A549 treated with DMSO at 1 μM for 4 hours (cell line): ENCODE measurements around the gene CDKN2B. TPM values are rescaled to one million over a fixed set of nuclear protein-coding genes. Genes with fewer than 3 reads are reported as not detected.

Experiments used
- total RNA-seq: library from RNA; stranded (reverse); fragments of 200-300 nt; extraction: Qiagen RNA extraction; gene quantifications from 5 replicates; pipeline ENCODE4 v1.2.3, GENCODE V29; 2022; ENCODE audit warnings: low read depth

The CDKN2B gene
- total RNA-seq = not detected in 5 replicates

GRCh38 chr9:22008717-22009505 is at the start of gene CDKN2B:
Gene CDKN2B (minus strand): TSS chr9:22009305. CDS start chr9:22008953, 352 bp downstream.

GRCh38 chr9:21994556-21995005 is 14.5 kb downstream of the CDKN2B start, which contains the start of gene CDKN2B-AS1:
Gene CDKN2B-AS1 (plus strand): TSS chr9:21994791.

GRCh38 chr9:21993893-21994555 is 15.1 kb downstream of the CDKN2B start, which contains the start of gene CDKN2A:
Gene CDKN2A (minus strand): TSS chr9:21994392.

Other genes starting within 250 kb of the CDKN2B start
- gene MTAP, start 206.7 kb downstream of the CDKN2B start, total RNA-seq = 7.3 to 22.4 TPM (median 9.7 TPM) in 5 replicates
- gene CDKN2A, start 14.9 kb downstream of the CDKN2B start, total RNA-seq = not detected in 5 replicates
- gene CDKN2B-AS1, start 14.5 kb downstream of the CDKN2B start, total RNA-seq = not detected in 5 replicates